ENCODE data around the gene GHDC.

DNA sequence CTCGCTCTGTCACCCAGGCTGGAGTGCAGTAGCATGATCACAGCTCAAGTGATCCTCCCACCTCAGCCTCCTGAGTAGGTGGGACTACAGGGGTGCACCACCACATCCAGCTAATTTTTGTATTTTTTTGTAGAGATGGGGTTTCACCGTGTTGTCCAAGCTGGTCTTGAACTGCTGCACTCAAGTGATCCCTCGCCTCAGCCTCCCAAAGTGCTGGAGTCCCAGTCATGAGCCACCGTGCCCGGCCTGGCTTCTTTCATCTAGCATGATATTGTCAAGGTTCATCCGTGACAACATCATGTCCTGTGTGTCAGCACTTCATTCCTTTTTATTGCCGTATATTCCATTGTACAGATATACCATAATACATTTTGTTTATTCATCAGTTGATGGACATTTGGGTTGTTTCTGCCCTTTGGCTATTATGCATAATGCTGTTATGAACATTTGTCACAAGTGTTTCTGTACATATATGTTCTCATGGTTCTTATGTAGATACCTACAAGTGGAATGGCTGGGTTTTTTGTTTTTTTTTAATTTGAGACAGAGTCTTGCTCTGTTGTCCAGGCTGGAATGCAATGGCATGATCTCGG lies 3.4 kb upstream of the GHDC start:
- TF ChIP-seq, protein P1, sequence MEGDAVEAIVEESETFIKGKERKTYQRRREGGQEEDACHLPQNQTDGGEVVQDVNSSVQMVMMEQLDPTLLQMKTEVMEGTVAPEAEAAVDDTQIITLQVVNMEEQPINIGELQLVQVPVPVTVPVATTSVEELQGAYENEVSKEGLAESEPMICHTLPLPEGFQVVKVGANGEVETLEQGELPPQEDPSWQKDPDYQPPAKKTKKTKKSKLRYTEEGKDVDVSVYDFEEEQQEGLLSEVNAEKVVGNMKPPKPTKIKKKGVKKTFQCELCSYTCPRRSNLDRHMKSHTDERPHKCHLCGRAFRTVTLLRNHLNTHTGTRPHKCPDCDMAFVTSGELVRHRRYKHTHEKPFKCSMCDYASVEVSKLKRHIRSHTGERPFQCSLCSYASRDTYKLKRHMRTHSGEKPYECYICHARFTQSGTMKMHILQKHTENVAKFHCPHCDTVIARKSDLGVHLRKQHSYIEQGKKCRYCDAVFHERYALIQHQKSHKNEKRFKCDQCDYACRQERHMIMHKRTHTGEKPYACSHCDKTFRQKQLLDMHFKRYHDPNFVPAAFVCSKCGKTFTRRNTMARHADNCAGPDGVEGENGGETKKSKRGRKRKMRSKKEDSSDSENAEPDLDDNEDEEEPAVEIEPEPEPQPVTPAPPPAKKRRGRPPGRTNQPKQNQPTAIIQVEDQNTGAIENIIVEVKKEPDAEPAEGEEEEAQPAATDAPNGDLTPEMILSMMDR (conservative IDR thresholded peaks at IDR 0.05 in 1 of 2, IDR thresholded peaks at IDR 0.05 in 1 of 2; ENCODE audit: extremely low read depth in 1 of 2, insufficient read depth in 1 of 2, low read depth in 1 of 2, low read length in 2 of 2): no peak
- TF ChIP-seq EZH2 (IDR thresholded peaks at IDR 0.05; ENCODE audit: borderline replicate concordance, low read length): no peak

All from mammary epithelial cell (primary cell).